Measurements from ENCODE around the gene PICALM. TPM values are rescaled to one million over a fixed set of nuclear protein-coding genes. Genes with fewer than 3 reads are reported as not detected.
"Not testable (repeated sequence)": the region's sequence is repeated elsewhere in the genome, so short reads cannot be mapped to it uniquely, and the experiment has no call there.

The PICALM gene
- total RNA-seq = 179 and 182 TPM in 2 replicates
- polyA plus RNA-seq (2012) = 120 TPM

- peak; percentile 100 for DNase-seq (ENCODE audit: low read depth)
Observed at GRCh38 chr11:86068951-86069407, at the start of gene PICALM. Gene PICALM, minus strand, starts transcription at chr11:86069084. Its CDS starts 304 bp downstream, at chr11:86068780.

- DNase-seq (ENCODE audit: low read depth) = no peak
Observed at GRCh38 chr11:86118253-86118652, 49.4 kb upstream of the PICALM start.

GRCh38 chr11:86117712-86118063 lies 48.8 kb upstream of the PICALM start:
- no peak for DNase-seq (ENCODE audit: low read depth)

- no peak for DNase-seq (ENCODE audit: low read depth)
Observed at GRCh38 chr11:86117001-86117711, 48.3 kb upstream of the PICALM start.

GRCh38 chr11:86116386-86116726 lies 47.5 kb upstream of the PICALM start:
- DNase-seq (ENCODE audit: low read depth) = peak; percentile 38

GRCh38 chr11:86115542-86116385 lies 46.9 kb upstream of the PICALM start:
- no peak for DNase-seq (ENCODE audit: low read depth)

GRCh38 chr11:86108890-86109638 lies 40.2 kb upstream of the PICALM start:
- no peak for DNase-seq (ENCODE audit: low read depth)

GRCh38 chr11:86108191-86108590 lies 39.3 kb upstream of the PICALM start:
- no peak for DNase-seq (ENCODE audit: low read depth)

GRCh38 chr11:86106916-86107315 lies 38.0 kb upstream of the PICALM start:
- DNase-seq (ENCODE audit: low read depth) = no peak

- not testable (repeated sequence) for DNase-seq (ENCODE audit: low read depth)
Observed at GRCh38 chr11:86106031-86106430, 37.1 kb upstream of the PICALM start.

- DNase-seq (ENCODE audit: low read depth) = not testable (repeated sequence)
Observed at GRCh38 chr11:86105601-86106000, 36.7 kb upstream of the PICALM start.

GRCh38 chr11:86103808-86104207 lies 34.9 kb upstream of the PICALM start:
- DNase-seq (ENCODE audit: low read depth) = peak; percentile 8

GRCh38 chr11:86101941-86102407 lies 33.1 kb upstream of the PICALM start:
- DNase-seq (ENCODE audit: low read depth) = no peak

- no peak for DNase-seq (ENCODE audit: low read depth)
Observed at GRCh38 chr11:86101493-86101892, 32.6 kb upstream of the PICALM start.

GRCh38 chr11:86099874-86100273 lies 31.0 kb upstream of the PICALM start:
- DNase-seq (ENCODE audit: low read depth) = no peak

- no peak for DNase-seq (ENCODE audit: low read depth)
Observed at GRCh38 chr11:86097980-86098379, 29.1 kb upstream of the PICALM start.

GRCh38 chr11:86091566-86091965 lies 22.7 kb upstream of the PICALM start:
- DNase-seq (ENCODE audit: low read depth) = no peak

GRCh38 chr11:86091086-86091485 lies 22.2 kb upstream of the PICALM start:
- DNase-seq (ENCODE audit: low read depth) = no peak

GRCh38 chr11:86089659-86090058 lies 20.8 kb upstream of the PICALM start:
- DNase-seq (ENCODE audit: low read depth) = peak; percentile 16

GRCh38 chr11:86087688-86088087 lies 18.8 kb upstream of the PICALM start:
- not testable (repeated sequence) for DNase-seq (ENCODE audit: low read depth)

GRCh38 chr11:86087256-86087655 lies 18.4 kb upstream of the PICALM start:
- DNase-seq (ENCODE audit: low read depth) = no peak

GRCh38 chr11:86081455-86081854 lies 12.6 kb upstream of the PICALM start:
- DNase-seq (ENCODE audit: low read depth) = no peak
